Measurements from ENCODE around the gene KDELR3. TPM values are rescaled to one million over a fixed set of nuclear protein-coding genes. Genes with fewer than 3 reads are reported as not detected.

KDELR3 gene
- polyA plus RNA-seq, 6 donors from 2014 or later = 0.16 to 3.0 (median 0.31) TPM; not detected in 3

DNA sequence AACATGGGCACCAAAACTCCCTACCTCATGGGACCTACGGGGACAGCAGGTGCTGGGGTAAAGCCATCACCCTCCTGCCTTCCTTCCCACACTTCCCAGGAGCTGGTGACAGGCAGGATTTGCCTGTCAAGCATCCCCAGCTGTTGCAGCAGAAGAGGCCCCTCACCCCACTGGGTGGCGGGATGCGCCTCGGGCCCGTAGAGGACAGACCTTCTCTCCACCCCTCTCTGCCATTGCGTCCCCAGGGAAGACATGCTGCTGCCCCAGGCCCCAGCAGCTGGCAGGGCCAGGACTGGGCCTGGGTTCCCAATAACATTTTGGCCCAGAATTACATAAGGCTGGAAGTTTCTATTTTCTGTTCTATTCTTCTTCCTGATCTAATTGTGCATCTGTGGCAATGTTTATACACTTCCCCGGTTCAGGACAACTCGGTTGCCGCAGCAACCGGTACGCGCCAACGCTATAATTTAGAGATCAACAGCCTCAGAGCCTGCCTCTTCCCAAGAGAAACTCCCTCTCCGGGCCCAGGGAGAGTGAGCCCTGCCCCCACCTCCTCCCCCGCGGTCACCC is 38.3 kb upstream of the KDELR3 start:
- H3K9me3 Mint-ChIP-seq = no peaks in the 10 kb centered on the region
- H3K4me1 Mint-ChIP-seq = no peaks in the 10 kb centered on the region
- H3K36me3 Mint-ChIP-seq = no peaks in the 10 kb centered on the region
- ATAC-seq (ENCODE audit: low read depth in 2 of 2) (no peak), DNase-seq (no peak)
- H3K27me3 Mint-ChIP-seq = peaks cover 0 to 10% (median 5%) of the 10 kb centered on the region in 3 donors
- no peak overlapping the region for H3K27ac Mint-ChIP-seq
- H3K4me3 Mint-ChIP-seq = peak overlapping the region in 1 of 8 donors; percentile 60

DNA sequence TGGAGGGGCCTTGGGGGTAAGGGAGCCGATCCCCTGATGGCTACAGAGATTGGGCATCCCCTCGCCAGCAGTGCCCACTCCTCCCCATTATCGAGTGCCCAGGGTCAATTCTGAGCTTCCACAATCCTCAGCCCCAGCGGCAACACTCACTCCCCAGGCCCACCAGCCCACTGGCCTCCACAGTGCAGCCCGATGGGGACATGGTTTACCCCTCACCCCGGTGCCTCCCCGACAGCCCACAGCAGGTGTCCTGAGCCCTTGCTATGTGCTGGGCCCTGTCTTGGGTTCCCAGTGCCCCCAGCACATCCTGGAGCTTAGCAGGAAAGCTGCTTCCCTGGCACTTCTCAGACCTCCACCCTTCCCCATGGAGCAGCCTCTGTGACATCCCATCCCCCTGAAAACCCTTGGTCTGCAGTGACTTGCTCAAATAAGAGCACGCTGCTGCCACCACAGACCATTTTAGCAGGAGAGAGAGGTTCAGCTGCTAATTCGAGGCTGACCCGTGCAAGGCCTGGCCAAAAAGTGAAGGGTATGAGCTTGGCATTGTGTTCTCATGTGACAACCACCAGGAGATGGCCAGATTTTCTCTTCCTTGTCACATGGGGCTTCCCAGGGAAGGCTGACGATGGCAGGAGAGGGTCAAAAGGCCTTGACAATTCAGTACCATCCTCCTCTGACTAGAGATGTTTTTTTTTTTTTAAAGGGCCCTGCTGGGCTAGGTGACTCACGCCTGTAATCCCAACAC is 36.5 kb upstream of the KDELR3 start:
- Mint-ChIP-seq H3K4me1 (no peaks in the 10 kb centered on the region), H3K4me3 (no peak overlapping the region), H3K36me3 (no peaks in the 10 kb centered on the region), H3K9me3 (no peaks in the 10 kb centered on the region), H3K27me3 (peaks cover 0 to 14% (median 10%) of the 10 kb centered on the region in 3 donors), H3K27ac (no peak overlapping the region)
- ATAC-seq (ENCODE audit: low read depth in 2 of 2) = no peak
- DNase-seq = no peak

DNA sequence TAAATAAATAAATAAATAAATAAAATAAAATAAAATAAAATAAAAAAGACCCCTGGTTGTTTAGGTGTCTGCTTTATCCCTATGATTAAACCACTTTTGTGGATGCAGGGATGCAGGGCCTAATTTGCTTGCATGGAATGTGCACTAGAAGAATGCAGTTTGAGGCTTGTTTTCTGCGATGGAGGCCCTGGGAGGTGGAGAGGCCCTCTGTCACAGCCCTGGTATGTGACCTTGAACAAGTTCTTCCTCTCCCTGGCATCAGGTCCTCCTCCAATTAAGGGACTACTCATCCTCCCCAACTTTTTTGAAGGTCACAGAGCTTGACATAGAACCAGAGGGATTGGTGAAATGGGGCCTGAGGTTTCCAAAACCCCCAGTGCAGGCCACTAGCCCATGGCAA is 35.6 kb upstream of the KDELR3 start:
- Mint-ChIP-seq H3K9me3 (no peaks in the 10 kb centered on the region), H3K27ac (no peak overlapping the region), H3K27me3 (peaks cover 0 to 17% (median 10%) of the 10 kb centered on the region in 3 donors), H3K4me3 (no peak overlapping the region), H3K4me1 (no peaks in the 10 kb centered on the region), H3K36me3 (no peaks in the 10 kb centered on the region)
- ATAC-seq (ENCODE audit: low read depth in 2 of 2) (no peak), DNase-seq (no peak)

DNA sequence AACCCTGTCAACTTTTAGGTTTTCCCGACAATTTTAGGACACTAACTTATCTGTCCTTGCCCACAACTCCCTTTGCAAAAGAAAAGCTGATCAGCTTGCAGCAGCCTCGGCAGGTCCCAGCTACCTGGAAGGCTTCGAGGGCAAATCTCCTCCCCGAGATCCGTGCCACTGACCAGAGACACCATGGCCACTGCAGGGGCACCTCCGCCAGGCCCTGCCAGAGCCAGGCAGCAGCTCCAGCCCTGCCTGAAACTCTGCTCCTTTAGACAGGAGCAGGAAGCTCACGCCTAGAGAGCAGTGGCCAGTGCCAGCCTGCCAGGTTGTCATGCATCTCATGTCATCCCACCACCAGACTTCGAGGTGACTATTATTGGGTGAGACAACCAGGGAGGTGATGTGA is 34.0 kb upstream of the KDELR3 start:
- Mint-ChIP-seq H3K4me1 (no peaks in the 10 kb centered on the region), H3K27me3 (peaks cover 0 to 25% (median 10%) of the 10 kb centered on the region in 3 donors), H3K36me3 (no peaks in the 10 kb centered on the region), H3K9me3 (no peaks in the 10 kb centered on the region), H3K4me3 (peak overlapping the region in 1 of 8 donors; percentile 47), H3K27ac (no peak overlapping the region)
- ATAC-seq (ENCODE audit: low read depth in 2 of 2) = no peak
- no peak for DNase-seq

DNA sequence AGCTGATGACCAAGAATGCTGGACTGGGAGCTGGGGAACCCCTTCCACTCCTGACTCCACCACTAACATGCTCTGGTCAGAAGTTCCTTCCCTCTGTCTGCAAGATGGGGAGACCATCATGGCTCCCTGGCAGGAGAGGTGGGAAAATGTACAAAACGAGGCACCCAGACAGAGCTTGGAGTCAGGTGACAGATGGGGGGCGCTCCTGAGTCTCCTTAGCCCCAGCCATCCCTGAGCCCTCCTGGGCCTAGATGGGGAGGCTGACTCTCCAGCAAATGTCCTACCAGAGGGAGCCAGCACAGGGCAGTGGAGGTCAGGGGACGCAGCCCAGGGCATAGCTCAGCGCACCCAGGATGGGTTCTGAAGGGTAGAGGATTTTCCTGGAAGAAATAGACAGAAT is 32.9 kb upstream of the KDELR3 start:
- Mint-ChIP-seq H3K36me3 (no peaks in the 10 kb centered on the region), H3K27me3 (peaks cover 0 to 28% (median 10%) of the 10 kb centered on the region in 3 donors), H3K4me1 (no peaks in the 10 kb centered on the region), H3K4me3 (no peak overlapping the region), H3K9me3 (no peaks in the 10 kb centered on the region), H3K27ac (peak overlapping the region in 1 of 6 donors; percentile 77)
- ATAC-seq (ENCODE audit: low read depth in 2 of 2) (no peak), DNase-seq (no peak)

DNA sequence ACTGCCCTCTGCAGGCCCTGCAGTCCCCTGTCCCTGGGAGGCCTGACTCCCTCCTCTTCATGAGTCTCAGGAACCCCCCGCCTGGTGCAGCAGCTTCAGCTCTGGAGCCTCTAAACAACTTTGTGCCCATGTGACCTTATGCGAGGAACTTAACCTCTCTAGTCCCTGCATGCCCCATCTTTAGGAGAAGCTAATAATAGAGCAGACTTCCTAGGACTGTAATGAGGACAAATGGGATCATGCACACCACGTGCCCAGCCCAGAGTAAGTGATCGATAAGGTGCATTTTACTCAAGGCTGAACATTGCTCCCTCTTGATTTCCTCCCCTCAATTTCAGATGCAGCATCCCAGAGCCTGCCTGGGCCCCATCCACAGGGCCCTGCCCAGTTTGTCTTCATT is 31.9 kb upstream of the KDELR3 start:
- no peak overlapping the region for H3K27ac Mint-ChIP-seq
- DNase-seq (no peak), ATAC-seq (ENCODE audit: low read depth in 2 of 2) (no peak)
- H3K9me3 Mint-ChIP-seq = no peaks in the 10 kb centered on the region
- no peak overlapping the region for H3K4me3 Mint-ChIP-seq
- peaks cover 0 to 36% (median 18%) of the 10 kb centered on the region in 3 donors for H3K27me3 Mint-ChIP-seq
- H3K36me3 Mint-ChIP-seq = no peaks in the 10 kb centered on the region
- peaks cover 0 to 4% (median 0%) of the 10 kb centered on the region in 3 donors for H3K4me1 Mint-ChIP-seq

DNA sequence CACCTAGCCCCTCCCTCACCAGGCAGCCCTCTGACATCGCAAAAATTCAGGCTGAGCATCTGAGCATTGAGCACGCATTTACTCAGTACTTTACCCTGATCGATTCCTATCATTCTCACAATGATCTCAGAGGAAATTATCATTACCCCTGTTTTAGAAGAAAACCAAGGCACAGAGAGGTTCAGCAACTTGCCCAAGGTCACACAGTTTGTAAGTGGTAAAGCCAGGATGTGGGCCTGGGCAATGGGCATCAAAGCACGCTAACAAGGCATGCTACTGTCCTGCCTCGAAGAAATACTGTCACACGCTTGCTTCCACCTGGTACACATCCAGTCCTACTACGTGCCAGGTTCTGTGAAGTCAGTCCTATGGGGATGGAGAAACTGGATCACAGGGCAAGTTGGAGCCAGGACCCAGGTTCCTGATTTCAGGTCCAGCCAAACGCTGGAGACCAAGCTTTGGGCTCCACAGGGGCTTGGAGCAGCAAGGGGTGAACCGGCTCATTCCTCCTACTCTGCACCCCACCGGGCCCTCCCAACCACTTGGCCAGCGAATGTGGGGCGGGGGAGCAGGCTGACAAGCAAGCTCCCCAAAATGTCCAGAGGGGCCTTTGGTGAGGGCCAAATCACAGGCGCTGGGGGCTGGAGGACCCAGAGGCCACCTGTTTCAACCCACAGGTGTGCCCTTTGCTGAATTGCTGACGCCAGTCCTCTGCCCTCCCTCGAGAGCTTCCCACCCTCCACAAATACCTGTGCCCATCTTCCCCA is 31.1 kb upstream of the KDELR3 start:
- ATAC-seq (ENCODE audit: low read depth in 2 of 2) (no peak), DNase-seq (no peak)
- H3K27ac Mint-ChIP-seq = no peak overlapping the region
- no peaks in the 10 kb centered on the region for H3K36me3 Mint-ChIP-seq
- H3K27me3 Mint-ChIP-seq = peaks cover 0 to 41% (median 20%) of the 10 kb centered on the region in 3 donors
- peaks cover 0 to 4% (median 0%) of the 10 kb centered on the region in 3 donors for H3K4me1 Mint-ChIP-seq
- no peak overlapping the region for H3K4me3 Mint-ChIP-seq
- H3K9me3 Mint-ChIP-seq = no peaks in the 10 kb centered on the region

DNA sequence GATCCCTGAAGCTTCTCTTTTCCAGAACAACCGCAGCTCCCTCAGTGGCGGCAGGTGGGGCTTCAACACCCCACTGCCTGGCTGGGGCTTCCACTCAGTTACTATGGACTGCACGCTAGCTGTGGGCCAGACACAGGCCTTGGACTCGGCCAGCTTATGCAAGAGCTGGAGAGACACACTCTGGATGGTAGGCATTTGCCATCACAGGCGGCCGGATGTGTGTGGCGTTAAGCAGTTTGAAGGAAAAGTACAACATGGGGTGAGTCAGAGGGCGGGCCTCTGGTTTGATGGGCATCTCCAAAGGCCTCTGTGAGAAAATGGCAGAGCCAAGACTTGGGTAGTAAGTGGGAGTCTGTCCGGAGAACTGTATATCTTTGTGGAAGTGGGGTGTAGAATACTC is 30.5 kb upstream of the KDELR3 start:
- DNase-seq = no peak
- Mint-ChIP-seq H3K27ac (no peak overlapping the region), H3K9me3 (no peaks in the 10 kb centered on the region), H3K27me3 (peaks cover 0 to 41% (median 20%) of the 10 kb centered on the region in 3 donors), H3K4me3 (no peak overlapping the region), H3K4me1 (peaks cover 0 to 4% (median 0%) of the 10 kb centered on the region in 3 donors), H3K36me3 (no peaks in the 10 kb centered on the region)
- no peak for ATAC-seq (ENCODE audit: low read depth in 2 of 2)

DNA sequence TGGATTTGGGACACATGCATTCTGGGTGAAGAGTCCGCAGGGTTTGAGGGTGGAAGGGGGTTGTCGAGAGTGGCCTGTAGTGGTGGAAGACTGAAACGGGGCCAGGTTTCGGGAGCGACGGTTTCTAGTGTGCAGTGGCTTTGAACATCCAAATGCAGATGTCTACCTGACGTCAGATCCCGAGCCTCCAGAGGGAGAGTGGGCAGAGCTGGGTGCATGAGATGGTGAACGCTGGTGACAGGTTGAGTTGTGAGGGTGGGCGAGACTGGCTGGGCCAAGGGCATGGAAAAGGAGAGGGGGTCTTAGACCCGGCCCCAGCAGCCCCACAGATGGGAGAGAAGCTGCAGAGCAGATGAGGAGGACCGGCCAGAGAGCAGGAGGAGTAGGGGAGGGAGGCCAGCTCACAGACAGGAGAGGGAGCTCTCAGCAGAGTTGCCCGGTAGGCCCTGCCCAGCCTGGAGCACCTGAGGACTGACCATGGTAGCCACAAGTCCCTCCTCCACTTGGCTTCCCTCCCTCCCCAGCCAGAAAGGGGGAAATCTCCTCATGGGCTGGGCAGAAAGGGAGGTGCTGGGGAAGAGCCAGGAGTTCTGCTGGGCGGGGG is 27.0 kb upstream of the KDELR3 start:
- no peak for ATAC-seq (ENCODE audit: low read depth in 2 of 2)
- H3K4me1 Mint-ChIP-seq = peaks cover 0 to 8% (median 0%) of the 10 kb centered on the region in 3 donors
- no peak for DNase-seq
- no peaks in the 10 kb centered on the region for H3K36me3 Mint-ChIP-seq
- no peak overlapping the region for H3K27ac Mint-ChIP-seq
- no peaks in the 10 kb centered on the region for H3K9me3 Mint-ChIP-seq
- H3K27me3 Mint-ChIP-seq = peaks cover 13 to 53% (median 36%) of the 10 kb centered on the region in 3 donors
- H3K4me3 Mint-ChIP-seq = no peak overlapping the region

DNA sequence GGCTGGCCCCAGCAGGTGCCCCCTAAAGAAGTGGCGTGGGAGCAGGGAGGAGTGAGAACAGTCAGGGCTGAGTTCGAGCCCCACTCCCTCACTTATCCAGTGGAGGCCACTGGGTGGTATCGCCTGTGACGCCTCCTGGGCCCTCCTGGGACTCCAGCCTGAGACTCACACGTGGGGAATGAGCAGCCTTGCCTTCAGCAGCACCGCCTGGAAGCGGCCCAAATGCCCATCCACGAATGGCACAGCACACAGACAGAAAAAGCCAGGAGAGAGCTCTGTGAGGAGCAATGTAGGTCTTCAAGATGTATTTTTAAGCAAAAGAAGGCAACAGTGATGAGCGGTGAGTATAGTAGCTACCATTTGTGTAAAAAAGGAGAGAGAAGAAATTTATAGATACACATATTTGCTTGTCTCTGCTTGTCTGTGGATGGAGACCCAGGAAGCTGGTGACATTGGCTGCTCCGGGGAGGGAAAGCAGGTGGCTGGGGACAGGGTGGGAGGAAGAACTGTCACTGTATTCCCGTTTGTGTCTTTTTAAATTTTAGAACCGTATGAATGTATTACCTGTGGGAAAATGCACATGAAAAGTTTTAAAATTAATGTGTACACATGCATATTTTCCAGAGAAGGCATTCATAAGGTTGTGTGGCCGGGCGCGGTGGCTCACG is 26.1 kb upstream of the KDELR3 start:
- H3K36me3 Mint-ChIP-seq = no peaks in the 10 kb centered on the region
- no peak overlapping the region for H3K27ac Mint-ChIP-seq
- ATAC-seq (ENCODE audit: low read depth in 2 of 2) (no peak), DNase-seq (no peak)
- H3K4me1 Mint-ChIP-seq = peaks cover 0 to 8% (median 0%) of the 10 kb centered on the region in 3 donors
- peaks cover 13 to 57% (median 36%) of the 10 kb centered on the region in 3 donors for H3K27me3 Mint-ChIP-seq
- H3K4me3 Mint-ChIP-seq = no peak overlapping the region
- no peaks in the 10 kb centered on the region for H3K9me3 Mint-ChIP-seq

DNA sequence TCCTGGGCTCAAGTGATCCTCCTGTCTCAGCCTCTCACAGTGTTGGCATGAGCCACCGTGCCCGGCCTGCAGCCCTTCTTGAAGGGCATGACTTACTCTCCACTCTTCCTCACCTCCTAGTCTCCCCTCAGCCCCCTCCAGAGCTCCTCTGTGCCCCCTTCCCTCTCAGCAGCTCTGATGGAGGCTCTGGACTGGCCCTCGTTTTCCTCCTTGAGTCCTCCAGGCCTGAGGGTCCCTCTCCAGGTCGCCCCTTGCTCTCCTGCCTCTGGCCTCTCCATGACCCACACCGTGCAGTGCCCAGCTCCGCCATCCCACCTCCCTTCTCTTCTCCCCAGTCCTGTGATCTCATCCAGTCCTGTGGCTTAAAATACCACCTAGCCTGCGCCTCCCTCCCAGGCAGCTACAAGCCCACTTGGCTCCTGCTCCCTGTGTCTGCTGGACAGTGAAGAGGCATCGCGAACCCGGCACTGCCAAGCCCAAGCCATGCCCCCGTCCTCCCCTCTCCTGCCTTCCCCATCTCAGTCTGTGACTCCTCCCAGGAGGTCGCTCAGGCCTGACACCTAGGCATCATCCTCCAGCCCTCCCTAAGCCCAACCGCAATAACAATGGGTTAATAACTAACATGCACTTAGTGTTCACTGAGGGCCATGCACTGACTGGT is 24.8 kb upstream of the KDELR3 start:
- Mint-ChIP-seq H3K36me3 (no peaks in the 10 kb centered on the region), H3K4me1 (peaks cover 0 to 8% (median 0%) of the 10 kb centered on the region in 3 donors), H3K27me3 (peaks cover 13 to 62% (median 36%) of the 10 kb centered on the region in 3 donors), H3K9me3 (no peaks in the 10 kb centered on the region), H3K4me3 (peak overlapping the region in 2 of 8 donors; percentile 60 to 62), H3K27ac (no peak overlapping the region)
- ATAC-seq (ENCODE audit: low read depth in 2 of 2) (no peak), DNase-seq (no peak)

DNA sequence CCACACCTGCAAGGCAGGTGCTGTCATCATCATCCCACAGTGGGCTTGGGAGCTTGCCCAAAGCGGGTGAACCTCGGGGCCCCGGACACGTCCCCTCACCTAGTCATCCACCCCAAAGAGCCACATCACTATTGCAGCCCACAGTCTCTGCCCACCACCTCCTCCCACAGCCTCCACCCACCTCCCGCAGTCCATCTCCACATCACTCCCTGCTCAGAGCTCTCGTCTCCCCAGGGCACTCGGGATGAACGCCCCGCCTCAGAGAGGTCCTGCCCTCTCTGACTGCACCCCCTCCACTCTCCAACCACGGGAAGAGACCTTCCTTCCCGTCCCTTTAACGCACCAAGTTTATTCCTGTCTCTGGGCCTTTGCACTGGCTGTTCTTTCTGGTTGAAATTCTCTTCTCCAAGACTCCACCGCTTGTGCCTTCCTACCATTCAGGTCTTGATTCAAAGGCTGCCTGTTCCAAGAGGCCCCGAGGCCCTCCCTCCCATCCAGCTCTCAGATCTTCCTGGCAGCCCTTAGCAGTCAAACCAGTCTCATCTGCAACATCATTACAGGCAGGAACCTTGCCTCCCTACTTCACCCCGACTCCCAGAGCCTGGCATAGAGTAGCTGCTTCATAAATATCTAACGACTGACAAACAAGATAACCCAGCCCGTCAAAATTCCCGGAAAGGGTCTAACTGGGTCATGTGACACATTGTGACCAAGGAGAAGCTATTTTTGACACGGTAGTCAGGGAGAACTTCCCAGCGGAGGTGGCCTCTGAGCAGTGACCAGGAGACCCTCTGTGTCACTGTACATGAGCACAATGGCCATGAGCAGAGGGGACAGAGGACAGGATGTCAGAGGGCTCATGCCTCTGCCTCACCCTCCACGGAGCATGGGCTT is 24.0 kb upstream of the KDELR3 start:
- no peak overlapping the region for H3K4me3 Mint-ChIP-seq
- DNase-seq (no peak), ATAC-seq (ENCODE audit: low read depth in 2 of 2) (no peak)

More for the DNA sequence above, 24.0 kb upstream of the KDELR3 start:
- Mint-ChIP-seq H3K27me3 (peaks cover 13 to 66% (median 36%) of the 10 kb centered on the region in 3 donors), H3K4me1 (peaks cover 0 to 8% (median 0%) of the 10 kb centered on the region in 3 donors), H3K27ac (no peak overlapping the region), H3K9me3 (no peaks in the 10 kb centered on the region), H3K36me3 (no peaks in the 10 kb centered on the region)

All from naive B cell (primary cell).